GM20000 (cell line): ENCODE measurements around the gene NDUFAB1.

Experiments used
- DNase-seq: peaks from one replicate; pipeline ENCODE4 v3.0.0; 2012; ENCODE audit warnings: low spot score
- CTCF ChIP-seq: IDR thresholded peaks from 2 replicates; pipeline ENCODE4 v1.5.1; 2012; ENCODE audit warnings: mild to moderate bottlenecking, control low read depth; ENCODE audit errors: extremely low read depth, missing control alignments

NDUFAB1 gene

GRCh38 chr16:23532448-23532847 lies 63.7 kb downstream of the NDUFAB1 start:
- TF ChIP-seq CTCF: no peak
- DNase-seq: no peak
